ENCODE results near the gene RBBP8. TPM values are rescaled to one million over a fixed set of nuclear protein-coding genes. Genes with fewer than 3 reads are reported as not detected.

The RBBP8 gene
- polyA plus RNA-seq, 1 experiment: 11.0 TPM

GRCh38 chr18:22915337-22915736, 17.8 kb upstream of the RBBP8 start:
- no peak for TF ChIP-seq CTCF (IDR thresholded peaks at IDR 0.05; ENCODE audit: insufficient read depth, low read depth, low read length)
- DNase-seq (ENCODE audit: low read depth): no peak
- Histone ChIP-seq H3K27me3 (ENCODE audit: control insufficient read depth, insufficient read depth, low read length) (no peaks in the 10 kb centered on the region), H3K36me3 (ENCODE audit: control insufficient read depth, insufficient read depth, low read length) (no peaks in the 10 kb centered on the region), H3K4me3 (ENCODE audit: low read depth, low read length) (no peak overlapping the region)
- POLR2A ChIA-PET: no interaction called here
- CTCF ChIA-PET: interaction anchor here (0.7 to 1.9 kb wide), 3 partner anchors 8 to 15 kb away, joined by 3 to 9 read pairs (median 3); no protein-coding TSS in a partner anchor

- H3K27me3 ChIP-seq (ENCODE audit: control insufficient read depth, insufficient read depth, low read length): no peaks in the 10 kb centered on the region
- no peaks in the 10 kb centered on the region for H3K36me3 ChIP-seq (ENCODE audit: control insufficient read depth, insufficient read depth, low read length)
- no peak for DNase-seq (ENCODE audit: low read depth)
- ChIA-PET POLR2A (no interaction called here), CTCF (interaction anchor here (0.8 kb wide), 2 partner anchors 9 to 108 kb away, joined by 3 read pairs; no protein-coding TSS in a partner anchor)
- no peak overlapping the region for H3K4me3 ChIP-seq (ENCODE audit: low read depth, low read length)
- no peak for TF ChIP-seq CTCF (IDR thresholded peaks at IDR 0.05; ENCODE audit: insufficient read depth, low read depth, low read length)
Measured at GRCh38 chr18:22921772-22922171, 11.4 kb upstream of the RBBP8 start.

- no peaks in the 10 kb centered on the region for H3K36me3 ChIP-seq (ENCODE audit: control insufficient read depth, insufficient read depth, low read length)
- H3K4me3 ChIP-seq (ENCODE audit: low read depth, low read length): no peak overlapping the region
- no peak for DNase-seq (ENCODE audit: low read depth)
- no peaks in the 10 kb centered on the region for H3K27me3 ChIP-seq (ENCODE audit: control insufficient read depth, insufficient read depth, low read length)
- ChIA-PET CTCF (interaction anchor here (0.7 to 1.4 kb wide), 3 partner anchors 8 to 125 kb away, joined by 3 to 4 read pairs (median 3); partner anchors contain the start of gene RBBP8), POLR2A (interaction anchor here (0.5 kb wide), 1 partner anchor 10 kb away, joined by 3 read pairs; no protein-coding TSS in a partner anchor)
- no peak for TF ChIP-seq CTCF (IDR thresholded peaks at IDR 0.05; ENCODE audit: insufficient read depth, low read depth, low read length)
Measured at GRCh38 chr18:22924589-22924988, 8.5 kb upstream of the RBBP8 start.

GRCh38 chr18:22926454-22926853, 6.7 kb upstream of the RBBP8 start:
- H3K27me3 ChIP-seq (ENCODE audit: control insufficient read depth, insufficient read depth, low read length): no peaks in the 10 kb centered on the region
- ChIA-PET POLR2A (no interaction called here), CTCF (interaction anchor here (1.5 kb wide), 1 partner anchor 458 kb away, joined by 3 read pairs; no protein-coding TSS in a partner anchor)
- no peak for TF ChIP-seq CTCF (IDR thresholded peaks at IDR 0.05; ENCODE audit: insufficient read depth, low read depth, low read length)
- H3K4me3 ChIP-seq (ENCODE audit: low read depth, low read length): no peak overlapping the region
- H3K36me3 ChIP-seq (ENCODE audit: control insufficient read depth, insufficient read depth, low read length): no peaks in the 10 kb centered on the region
- DNase-seq (ENCODE audit: low read depth): no peak

- Histone ChIP-seq H3K36me3 (ENCODE audit: control insufficient read depth, insufficient read depth, low read length) (no peaks in the 10 kb centered on the region), H3K4me3 (ENCODE audit: low read depth, low read length) (no peak overlapping the region), H3K27me3 (ENCODE audit: control insufficient read depth, insufficient read depth, low read length) (no peaks in the 10 kb centered on the region)
- ChIA-PET CTCF (interaction anchor here (0.7 to 3.5 kb wide), 6 partner anchors 9 to 483 kb away, joined by 3 to 37 read pairs (median 4); no protein-coding TSS in a partner anchor), POLR2A (no interaction called here)
- DNase-seq (ENCODE audit: low read depth): no peak
- TF ChIP-seq CTCF (IDR thresholded peaks at IDR 0.05; ENCODE audit: insufficient read depth, low read depth, low read length): no peak
Measured at GRCh38 chr18:22928339-22928738, 4.8 kb upstream of the RBBP8 start.
